CD4-positive, alpha-beta T cell treated with Interleukin-6 for 4 hours (primary cell): ENCODE measurements around the gene FIGLA.
"Not testable (repeated sequence)": the region's sequence is repeated elsewhere in the genome, so short reads cannot be mapped to it uniquely, and the experiment has no call there.

Source experiments
- DNase-seq: peaks from one replicate; pipeline ENCODE4 v3.0.0-alpha.2; 2020; ENCODE audit warnings: mixed read lengths

The FIGLA gene

GRCh38 chr2:70807828-70808118, 17.3 kb upstream of the FIGLA start:
- no peak for DNase-seq

- no peak for DNase-seq
Observed at GRCh38 chr2:70807102-70807827, 16.8 kb upstream of the FIGLA start.

DNA sequence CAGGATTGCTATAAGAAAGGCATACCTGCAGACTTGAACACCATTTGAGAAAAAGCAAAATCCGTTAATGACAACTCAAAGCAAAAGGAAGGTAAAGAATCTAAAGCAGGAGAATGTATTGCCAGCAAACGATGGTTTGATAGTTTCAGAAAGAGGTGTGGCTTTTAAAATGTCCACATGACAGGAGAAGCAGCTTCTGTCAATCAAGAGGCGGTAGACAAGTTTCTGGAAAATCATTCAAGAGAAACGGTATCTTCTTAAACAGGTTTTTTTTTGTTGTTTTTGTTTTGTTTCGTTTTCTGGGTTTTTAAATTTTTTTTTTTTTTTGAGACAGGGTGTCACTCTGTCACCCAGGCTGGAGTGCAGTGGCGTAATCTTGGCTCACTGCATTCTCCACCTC, 16.2 kb upstream of the FIGLA start:
- DNase-seq: no peak

- DNase-seq: no peak
Observed at GRCh38 chr2:70806013-70806412, 15.6 kb upstream of the FIGLA start.

DNA sequence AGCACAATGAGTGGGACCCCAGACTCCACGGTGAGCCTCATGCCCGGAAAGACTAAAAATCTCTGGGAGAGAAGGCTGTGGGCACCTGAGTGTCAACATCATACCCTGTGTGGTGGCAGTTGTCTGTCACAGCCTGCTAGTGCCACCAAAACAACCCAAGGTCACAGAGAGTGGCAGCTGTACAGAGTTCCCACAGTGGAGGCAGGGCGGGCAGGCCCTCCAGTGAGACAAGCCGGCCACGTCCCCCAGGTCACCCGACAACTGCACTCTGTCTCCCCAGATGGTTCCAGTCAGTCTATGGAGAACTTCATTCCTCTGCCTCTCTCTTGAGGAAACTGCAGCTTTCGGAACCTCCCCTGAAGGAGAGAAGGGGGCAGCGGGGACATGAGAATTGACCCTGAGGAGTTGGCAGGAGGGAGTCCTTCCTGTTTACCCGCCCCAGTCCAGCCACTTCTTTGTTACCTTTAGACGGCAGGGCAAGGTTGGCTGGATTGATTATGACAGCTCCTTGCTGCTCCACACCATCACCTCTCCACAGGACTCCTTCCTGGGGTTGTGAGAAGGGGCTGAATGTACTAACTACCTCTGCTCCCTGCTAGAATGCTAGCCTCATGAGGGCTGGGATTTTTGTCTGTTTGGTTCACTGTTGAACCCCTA, 11.3 kb upstream of the FIGLA start:
- DNase-seq: no peak

GRCh38 chr2:70799706-70800105, 9.3 kb upstream of the FIGLA start:
- no peak for DNase-seq

DNA sequence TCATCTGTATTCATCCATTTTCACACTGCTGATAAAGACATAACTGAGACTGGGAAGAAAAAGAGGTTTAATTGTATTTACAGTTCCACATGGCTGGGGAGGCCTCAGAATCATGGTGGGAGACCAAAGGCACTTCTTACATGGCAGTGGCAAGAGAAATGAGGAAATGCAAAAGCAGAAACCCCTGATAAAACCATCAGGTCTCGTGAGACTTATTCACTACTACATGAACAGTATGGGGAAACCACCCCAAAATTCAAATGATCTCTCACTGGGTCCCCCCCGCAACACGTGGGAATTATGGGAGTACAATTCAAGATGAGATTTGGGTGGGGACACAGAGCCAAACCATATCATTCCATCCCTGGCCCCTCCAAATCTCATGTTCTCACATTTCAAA, 7.6 kb upstream of the FIGLA start:
- not testable (repeated sequence) for DNase-seq

DNA sequence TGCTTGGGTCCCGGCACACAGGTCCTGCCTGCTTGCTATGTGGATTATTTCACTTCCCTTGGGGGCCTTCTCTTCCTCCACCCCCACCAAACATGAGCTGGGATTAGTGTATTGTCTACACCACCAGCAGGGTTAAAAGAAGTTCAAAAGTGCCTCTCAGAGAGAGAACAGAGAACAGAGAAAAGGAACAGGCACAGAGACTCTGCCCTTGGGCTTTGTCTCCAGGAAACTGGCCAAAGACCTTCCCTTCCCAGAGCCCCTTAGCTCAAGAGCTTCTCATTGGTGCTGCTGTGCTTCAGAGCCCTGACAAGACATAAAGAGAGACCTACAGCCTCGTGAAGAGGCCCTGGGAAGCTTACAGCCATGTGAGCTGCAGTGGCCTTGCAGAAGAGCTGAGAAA, 7.1 kb upstream of the FIGLA start:
- DNase-seq: no peak

DNA sequence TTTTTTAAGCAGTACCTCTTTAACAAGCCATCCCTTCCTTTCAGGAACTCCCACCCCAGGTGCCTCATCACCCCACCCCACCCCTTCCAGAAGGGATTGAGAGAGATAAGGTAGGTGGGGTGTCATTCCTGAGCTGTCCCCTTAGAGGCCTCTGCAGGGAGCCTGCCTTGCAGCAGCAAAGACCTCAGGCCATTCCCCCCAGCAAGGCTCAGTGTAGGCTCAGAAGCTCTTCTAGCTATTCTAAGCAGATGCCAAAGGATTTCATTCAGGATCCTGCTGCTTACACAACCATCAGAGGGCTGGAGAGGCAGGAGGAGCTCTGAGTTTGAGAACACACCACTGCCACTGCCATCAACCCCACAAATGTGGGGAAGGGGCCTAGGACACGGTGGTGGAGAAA, 5.8 kb upstream of the FIGLA start:
- no peak for DNase-seq

- DNase-seq: no peak
Observed at GRCh38 chr2:70795164-70795995, 4.9 kb upstream of the FIGLA start.

DNA sequence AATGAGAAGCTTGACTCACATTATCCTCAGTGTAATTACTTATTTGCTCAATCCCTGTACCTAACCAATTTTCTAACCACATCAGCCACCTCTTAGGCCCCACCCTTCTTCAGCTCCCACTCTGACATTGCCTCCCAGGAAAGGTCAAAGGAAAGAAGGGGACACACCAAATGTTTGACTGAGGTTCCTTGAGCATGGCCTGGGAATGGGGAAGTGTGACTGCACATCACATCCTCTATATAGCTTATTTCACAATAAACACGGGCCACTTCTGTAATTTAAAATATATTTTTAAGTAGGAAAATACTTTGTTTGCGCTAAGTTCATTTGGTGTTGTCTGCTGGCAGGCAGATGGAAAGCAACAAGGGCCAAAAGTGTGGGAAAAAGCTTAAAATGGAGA, 3.0 kb upstream of the FIGLA start:
- no peak for DNase-seq

DNA sequence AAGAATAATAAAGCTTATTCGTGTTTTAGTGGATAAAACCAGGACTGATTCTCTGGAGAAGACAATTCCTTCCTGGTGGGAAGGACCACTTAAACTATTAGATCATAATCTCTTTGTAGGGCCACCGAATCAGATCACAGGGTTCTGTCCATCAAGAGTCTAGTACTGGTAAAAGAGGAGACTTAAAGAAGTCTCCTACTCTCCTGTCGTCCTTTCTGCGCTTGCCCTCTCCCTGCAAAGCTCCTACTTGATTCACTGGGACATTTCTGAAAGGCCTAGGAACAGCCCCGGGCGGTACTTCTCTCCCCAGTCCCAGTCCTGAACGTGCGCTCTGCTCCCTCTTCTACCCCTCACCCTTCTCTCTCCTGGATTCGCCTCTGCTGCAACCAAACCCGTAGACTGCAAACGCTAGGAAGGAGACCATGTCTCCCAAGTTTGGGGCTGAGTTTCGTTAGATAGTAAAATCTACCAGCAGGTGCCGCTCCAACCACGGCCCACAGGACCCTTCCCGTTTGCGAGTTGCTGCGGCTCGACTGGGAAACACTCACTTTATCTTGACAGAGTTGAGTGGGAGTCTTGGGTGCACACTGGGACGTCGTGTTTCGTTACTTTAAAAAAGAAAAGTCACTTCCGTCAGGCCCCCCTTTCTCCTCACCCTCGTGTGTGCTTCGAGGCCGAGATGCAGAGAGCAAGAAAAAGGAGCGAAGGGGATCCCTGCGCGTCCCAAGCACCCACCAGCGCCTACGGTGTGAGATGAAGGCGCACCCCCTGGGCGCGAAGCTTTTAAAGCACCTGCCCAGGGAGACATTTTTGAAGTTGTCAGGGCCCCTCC, 923 bp downstream of the FIGLA start:
- peak; percentile 75 for DNase-seq

DNA sequence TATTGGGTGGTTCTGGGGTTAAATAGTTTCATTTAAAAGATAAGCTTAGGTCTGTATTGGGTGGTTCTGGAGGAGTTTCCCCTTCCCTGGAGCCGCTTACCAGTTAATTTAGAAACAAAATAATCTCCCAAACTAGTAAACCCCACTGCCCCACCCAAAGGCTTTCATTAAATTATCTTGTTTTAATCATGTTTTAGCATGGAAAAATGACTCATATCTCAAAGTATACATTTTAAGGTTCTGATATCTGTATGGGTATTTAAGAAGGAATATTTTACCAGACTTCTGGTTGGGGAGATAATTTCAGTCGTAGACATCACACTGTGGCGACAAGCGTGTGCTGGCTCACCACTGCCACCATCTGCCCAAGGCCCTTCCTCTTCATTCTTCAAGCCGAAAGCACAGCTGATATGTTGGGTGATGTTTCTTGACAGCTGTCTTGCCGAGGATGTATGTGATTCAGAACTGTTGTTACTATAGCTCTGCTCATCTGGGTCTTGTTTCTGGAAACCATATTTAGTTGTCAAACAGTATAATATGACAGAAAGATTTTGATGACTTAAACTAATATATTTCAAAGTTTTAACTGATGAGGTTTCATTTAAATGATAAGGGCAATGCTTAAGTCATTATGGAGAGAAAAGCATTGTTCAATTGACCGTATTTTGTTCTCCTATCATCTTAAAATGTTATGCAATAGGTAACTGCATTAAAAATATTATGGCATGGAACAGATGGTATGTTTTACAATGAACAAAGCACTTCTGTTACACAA, 5.1 kb downstream of the FIGLA start:
- DNase-seq: peak; percentile 63

- DNase-seq: no peak
Observed at GRCh38 chr2:70784320-70784719, 6.1 kb downstream of the FIGLA start.

DNA sequence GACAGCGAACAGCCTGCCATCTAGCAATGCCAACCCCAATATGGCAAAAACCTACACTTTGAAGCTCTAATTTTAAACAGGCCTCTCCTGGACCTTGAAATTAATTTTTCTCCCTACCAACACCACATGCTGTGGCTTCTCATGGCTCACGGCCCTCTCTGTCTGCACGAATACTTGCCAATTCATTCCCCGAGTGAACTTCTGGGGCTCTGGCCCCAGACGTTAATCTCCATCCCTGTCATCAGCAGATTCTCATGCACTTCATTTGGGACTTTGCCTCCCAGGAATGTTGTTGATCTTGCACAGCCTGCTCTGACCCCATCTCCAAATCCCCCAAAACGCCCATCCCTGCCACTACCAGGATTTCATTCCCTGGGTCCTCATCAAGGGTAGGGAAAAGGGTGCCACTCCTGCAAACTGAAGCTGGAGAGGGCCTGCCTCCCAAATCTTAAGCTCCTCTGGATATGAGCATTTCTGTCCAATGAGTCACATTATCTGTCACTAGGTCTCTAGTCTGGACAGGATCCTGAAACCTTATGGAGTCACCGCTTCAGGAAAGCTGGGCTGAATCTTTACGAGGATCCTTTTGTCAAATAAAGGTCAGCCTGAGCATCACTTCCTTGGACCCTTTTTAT, 10.4 kb downstream of the FIGLA start:
- DNase-seq: no peak

GRCh38 chr2:70779491-70779890, 11.0 kb downstream of the FIGLA start:
- no peak for DNase-seq

DNA sequence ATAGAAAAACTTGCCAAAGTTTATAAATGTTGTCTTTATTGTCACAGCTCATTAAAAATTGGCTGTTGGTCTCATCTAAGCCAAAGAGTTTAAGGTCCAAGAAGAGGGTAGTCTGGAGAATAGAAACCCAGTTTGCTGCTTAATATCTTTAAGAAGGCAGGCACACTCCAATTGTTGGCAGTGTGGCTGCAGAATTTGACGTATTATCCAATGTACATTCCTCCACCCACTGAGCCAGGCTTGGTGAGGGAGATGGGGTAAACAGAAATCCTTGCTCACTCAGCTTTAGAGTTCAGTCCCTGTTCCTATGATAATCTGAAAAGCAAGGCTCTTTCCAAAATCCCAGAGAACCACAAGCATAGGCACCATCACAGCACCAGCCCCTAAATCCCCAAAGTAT, 11.8 kb downstream of the FIGLA start:
- no peak for DNase-seq

GRCh38 chr2:70777450-70777849, 13.0 kb downstream of the FIGLA start:
- no peak for DNase-seq

DNA sequence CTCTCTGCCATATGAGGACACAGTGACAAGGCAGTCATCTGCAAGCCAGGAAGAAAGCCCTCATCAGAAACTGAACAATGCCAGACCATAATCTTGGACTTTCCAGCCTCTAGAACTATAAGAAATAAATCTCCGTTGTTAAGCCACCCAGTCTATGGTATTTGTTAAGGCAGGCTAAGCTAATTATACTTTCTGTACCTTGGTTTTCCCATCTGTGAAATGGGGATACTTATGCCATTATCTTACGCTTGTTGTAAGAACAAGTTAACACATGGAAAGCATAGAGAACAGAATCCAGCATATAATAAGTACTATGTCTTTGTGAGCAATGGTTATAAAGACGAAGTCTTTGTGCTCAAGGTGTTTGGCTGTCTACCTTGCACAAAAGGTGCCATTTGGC, 14.2 kb downstream of the FIGLA start:
- no peak for DNase-seq

DNA sequence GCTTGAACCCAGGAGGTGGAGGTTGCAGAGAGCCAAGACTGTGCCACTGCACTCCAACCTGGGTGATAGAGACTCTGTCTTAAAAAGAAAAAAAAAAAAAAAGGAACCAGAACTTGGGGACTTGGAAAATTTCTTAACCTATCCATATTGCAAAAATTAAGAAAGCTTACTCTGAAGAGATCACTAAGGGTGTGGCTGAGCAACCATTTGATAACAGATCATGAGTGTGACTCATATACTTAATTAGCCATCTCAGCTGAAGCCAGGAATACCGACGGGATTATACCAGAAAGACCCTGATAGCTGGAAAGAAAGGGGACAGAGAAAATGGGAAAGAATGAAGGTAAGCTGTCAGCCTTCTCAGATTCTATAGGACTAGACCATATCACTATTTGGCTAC, 15.3 kb downstream of the FIGLA start:
- DNase-seq: no peak

DNA sequence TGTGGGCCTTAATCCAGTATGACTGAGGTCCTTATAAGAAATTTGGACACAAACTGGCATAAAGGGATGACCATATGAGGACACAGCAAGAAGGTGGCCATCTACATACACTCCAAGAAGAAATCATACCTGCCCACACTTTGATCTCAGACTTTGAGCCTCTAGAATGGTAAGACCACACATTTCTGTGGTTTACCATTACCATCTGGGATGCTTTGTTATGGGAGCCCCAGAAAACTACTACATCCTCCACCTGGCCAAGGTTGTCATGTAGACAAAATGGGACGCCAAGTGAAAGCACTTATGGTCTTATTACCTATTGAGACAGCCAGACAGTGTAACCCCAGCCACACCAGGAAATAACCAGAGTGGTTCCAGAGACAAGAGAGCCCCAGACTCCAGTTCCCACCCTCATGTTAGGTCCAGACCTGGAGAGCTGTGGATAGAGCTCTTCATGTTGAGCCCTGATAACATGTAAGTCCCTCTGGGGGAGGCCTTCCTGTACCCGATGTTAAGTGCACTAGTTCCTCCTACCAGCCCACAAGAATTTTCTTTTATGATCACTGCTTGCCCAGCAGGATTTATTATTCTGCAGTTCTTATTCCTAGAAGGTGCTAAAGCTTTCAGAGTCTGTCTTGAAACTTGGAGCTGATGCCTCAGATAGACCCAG, 17.8 kb downstream of the FIGLA start:
- DNase-seq: no peak
